ENCODE data around the gene NUP188. TPM values are rescaled to one million over a fixed set of nuclear protein-coding genes. Genes with fewer than 3 reads are reported as not detected.
"Not testable (repeated sequence)": the region's sequence is repeated elsewhere in the genome, so short reads cannot be mapped to it uniquely, and the experiment has no call there.

NUP188 gene
- total RNA-seq, 3 donors from 2014 or later = 32.3 to 49.5 (median 36.0) TPM

DNA sequence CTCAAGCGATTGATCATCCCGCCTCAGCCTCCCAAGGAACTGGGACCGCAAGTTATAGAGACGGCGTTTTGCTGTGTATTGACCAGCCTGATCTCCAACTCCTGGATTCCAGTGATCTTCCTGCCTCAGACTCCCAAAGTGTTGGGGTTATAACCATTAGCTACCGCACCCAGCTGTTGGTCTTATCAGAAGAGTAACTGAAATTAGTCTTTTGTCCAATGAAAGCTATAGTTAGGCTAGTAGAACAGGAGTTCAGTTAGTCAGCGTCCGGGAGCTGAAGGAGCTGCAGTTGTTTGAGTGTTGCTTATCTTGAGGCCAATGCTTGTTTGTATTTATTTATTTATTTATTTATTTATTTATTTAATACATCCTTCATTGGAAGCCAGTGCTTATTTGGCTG, 85.7 kb downstream of the NUP188 start:
- no peak overlapping the region for H3K4me3 ChIP-seq
- peaks cover 7 to 10% of the 10 kb centered on the region in 2 donors for H3K4me1 ChIP-seq
- H3K27me3 ChIP-seq = no peaks in the 10 kb centered on the region
- intact Hi-C loops (cut with DNase I; ENCODE audit: low total_unique reads) = no loop called here
- TF ChIP-seq POLR2AphosphoS5 (IDR thresholded peaks at IDR 0.05) (no peak), POLR2A (IDR thresholded peaks at IDR 0.05) (no peak)
- TF ChIP-seq, protein P1, sequence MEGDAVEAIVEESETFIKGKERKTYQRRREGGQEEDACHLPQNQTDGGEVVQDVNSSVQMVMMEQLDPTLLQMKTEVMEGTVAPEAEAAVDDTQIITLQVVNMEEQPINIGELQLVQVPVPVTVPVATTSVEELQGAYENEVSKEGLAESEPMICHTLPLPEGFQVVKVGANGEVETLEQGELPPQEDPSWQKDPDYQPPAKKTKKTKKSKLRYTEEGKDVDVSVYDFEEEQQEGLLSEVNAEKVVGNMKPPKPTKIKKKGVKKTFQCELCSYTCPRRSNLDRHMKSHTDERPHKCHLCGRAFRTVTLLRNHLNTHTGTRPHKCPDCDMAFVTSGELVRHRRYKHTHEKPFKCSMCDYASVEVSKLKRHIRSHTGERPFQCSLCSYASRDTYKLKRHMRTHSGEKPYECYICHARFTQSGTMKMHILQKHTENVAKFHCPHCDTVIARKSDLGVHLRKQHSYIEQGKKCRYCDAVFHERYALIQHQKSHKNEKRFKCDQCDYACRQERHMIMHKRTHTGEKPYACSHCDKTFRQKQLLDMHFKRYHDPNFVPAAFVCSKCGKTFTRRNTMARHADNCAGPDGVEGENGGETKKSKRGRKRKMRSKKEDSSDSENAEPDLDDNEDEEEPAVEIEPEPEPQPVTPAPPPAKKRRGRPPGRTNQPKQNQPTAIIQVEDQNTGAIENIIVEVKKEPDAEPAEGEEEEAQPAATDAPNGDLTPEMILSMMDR (IDR thresholded peaks at IDR 0.05) = no peak
- no peaks in the 10 kb centered on the region for H3K36me3 ChIP-seq
- H3K27ac ChIP-seq = no peak overlapping the region
- DNase-seq (ENCODE audit: low spot score in 2 of 2) = no peak
- no peaks in the 10 kb centered on the region for H3K9me3 ChIP-seq

DNA sequence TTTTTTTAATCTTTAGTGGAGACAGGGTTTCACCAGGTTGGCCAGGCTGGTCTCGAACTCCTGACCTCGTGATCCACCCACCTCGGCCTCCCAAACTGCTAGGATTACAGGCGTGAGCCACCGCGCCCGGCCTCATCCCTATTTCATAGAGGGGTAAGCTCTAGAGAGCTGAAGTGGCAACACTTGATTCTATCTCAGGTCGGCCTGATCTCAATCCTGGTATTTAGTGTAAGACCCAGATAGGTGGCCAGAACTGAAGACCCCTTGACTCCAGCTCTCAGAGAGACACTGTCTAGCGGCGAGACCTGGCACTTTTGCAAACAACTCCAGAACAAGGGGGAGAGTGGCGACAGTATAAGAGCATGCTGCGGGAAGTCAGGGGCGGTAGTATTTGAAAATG, 88.3 kb downstream of the NUP188 start:
- peak overlapping the region; percentile 72 to 94 (median 90) for H3K4me3 ChIP-seq
- H3K36me3 ChIP-seq; DNase-seq (ENCODE audit: low spot score in 2 of 2); H3K9me3 ChIP-seq; intact Hi-C loops (cut with DNase I; ENCODE audit: low total_unique reads); H3K27me3 ChIP-seq: not testable (repeated sequence)
- H3K27ac ChIP-seq = peak overlapping the region; percentile 79 to 84
- H3K4me1 ChIP-seq = peaks cover 7 to 13% of the 10 kb centered on the region in 2 donors

DNA sequence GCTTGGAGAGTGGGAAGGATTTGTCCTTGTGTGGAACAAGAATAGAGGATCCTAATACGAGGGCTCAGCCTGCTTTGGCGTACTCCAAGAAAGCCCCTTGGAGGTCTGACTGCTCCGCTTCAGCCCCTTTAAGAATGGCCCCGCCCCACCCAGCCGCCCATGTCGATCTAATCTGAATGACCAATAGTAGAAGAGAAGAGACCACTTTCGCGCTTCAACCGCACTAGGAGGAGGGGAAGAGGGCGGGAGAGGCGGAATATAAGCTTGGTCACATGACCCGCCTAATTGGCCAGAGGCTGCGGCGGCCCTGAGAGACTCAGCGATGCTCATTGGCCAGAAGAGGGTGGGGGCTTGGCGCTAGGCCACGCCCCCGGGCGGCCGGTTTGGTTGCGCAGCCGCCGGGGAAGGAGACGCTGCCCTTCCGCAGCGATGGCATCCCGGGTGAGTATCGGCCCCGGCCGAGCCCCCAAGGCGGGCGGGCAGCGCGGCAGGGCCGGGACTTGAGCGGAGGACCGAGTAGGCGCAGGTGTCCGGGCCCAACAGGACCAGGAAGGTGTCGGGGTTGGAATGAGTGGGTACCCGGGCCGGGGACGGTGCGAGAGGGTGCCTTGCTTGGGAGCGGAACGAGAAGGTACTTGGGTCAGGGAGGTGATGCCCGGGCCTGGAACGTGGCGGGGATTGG, 88.9 kb downstream of the NUP188 start, which contains the start of gene MIGA2:
MIGA2 (plus strand) TSS at position 386 of the 682 bp plus-strand sequence. CDS start 3,969 bp downstream, outside the sequence.
- Histone ChIP-seq H3K27me3 (no peaks in the 10 kb centered on the region), H3K4me1 (peaks cover 7 to 13% of the 10 kb centered on the region in 2 donors), H3K9me3 (no peaks in the 10 kb centered on the region), H3K4me3 (peak within 1 kb of the TSS; percentile 72 to 94 (median 90)), H3K27ac (peak within 1 kb of the TSS; percentile 79 to 84), H3K36me3 (no peaks in the 10 kb centered on the region)
- intact Hi-C loops (cut with DNase I; ENCODE audit: low total_unique reads) = no loop called here
- peak; percentile 96 to 99 for DNase-seq (ENCODE audit: low spot score in 2 of 2)
- TF ChIP-seq, protein P1 (IDR thresholded peaks at IDR 0.05) = peak in 1 of 3 donors; percentile 6
- TF ChIP-seq POLR2AphosphoS5 (IDR thresholded peaks at IDR 0.05) (peak; percentile 76 to 84 (median 83)), POLR2A (IDR thresholded peaks at IDR 0.05) (peak; percentile 83)

DNA sequence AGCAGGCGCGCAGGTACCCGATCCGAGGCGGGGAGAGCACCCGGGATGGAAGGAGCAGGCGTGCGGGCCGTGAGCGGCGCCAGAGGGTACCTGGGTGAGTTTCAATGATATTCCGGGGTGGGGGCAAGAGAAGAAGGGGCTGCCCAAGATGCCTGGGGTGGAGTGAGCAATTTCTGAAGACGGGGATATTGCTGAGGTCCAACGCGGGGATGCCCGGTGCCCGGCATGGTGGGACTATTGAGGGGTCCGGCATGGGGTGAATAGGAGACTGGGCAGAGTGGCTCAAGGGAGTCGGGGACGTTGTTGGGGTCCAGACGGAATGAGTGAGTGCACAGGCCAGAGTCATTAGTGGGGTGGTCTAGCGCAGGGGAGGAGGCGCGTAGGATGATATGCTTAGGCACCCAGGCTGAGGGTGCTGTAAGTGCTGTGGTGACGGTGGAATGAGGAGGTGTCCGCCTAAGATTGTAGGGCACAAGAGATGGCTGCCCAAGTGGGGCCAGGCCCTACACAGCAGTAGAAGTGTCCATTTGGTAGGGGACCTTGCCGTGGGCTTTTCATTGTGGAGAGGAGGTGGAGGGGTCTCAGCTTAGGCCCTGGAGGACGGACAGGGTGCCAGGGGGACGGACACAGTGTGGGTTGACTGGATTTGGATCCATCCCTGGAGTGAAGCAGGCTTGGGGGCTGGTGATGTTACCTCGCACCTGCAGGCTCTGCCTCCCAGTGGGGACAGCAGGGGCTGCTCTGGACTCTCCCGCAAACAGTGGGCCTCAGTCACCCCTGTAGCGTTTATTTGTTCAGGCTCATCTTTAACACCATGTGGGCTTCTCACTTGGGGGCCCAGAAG, 89.6 kb downstream of the NUP188 start:
- H3K4me1 ChIP-seq = peaks cover 7 to 13% of the 10 kb centered on the region in 2 donors

DNA sequence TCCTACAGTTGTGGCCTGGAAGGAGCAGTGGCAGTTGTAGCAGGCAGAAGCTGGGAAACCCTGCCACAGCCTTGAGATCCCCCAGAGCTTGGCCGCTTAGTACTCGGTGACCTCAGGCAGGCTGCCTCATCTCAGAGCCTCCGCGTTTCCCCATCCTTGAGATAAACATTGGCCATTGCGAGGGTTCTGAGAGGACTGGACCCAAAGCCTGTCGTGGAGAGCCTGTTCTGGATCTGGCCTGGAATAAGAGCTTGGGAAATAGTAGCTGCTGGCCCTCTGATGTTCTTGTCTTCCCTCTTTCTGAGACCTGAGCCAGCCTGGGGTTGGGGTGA, 90.2 kb downstream of the NUP188 start:
- H3K4me1 ChIP-seq = peaks cover 7 to 13% of the 10 kb centered on the region in 2 donors
- no peak for TF ChIP-seq POLR2AphosphoS5 (IDR thresholded peaks at IDR 0.05)
- TF ChIP-seq POLR2A (IDR thresholded peaks at IDR 0.05) = no peak
- TF ChIP-seq, protein P1 (IDR thresholded peaks at IDR 0.05) = no peak
- H3K27me3 ChIP-seq = no peaks in the 10 kb centered on the region
- H3K4me3 ChIP-seq = peak overlapping the region; percentile 72 to 94 (median 90)
- H3K27ac ChIP-seq = peak overlapping the region; percentile 22 to 79
- H3K9me3 ChIP-seq = no peaks in the 10 kb centered on the region
- H3K36me3 ChIP-seq = peaks cover 5% of the 10 kb centered on the region
- DNase-seq (ENCODE audit: low spot score in 2 of 2) = no peak
- intact Hi-C loops (cut with DNase I; ENCODE audit: low total_unique reads) = no loop called here

More for the DNA sequence above, 89.6 kb downstream of the NUP188 start:
- TF ChIP-seq POLR2A (IDR thresholded peaks at IDR 0.05) = no peak
- no peak for TF ChIP-seq POLR2AphosphoS5 (IDR thresholded peaks at IDR 0.05)
- TF ChIP-seq, protein P1 (IDR thresholded peaks at IDR 0.05) = no peak
- DNase-seq (ENCODE audit: low spot score in 2 of 2) = no peak
- Histone ChIP-seq H3K9me3 (no peaks in the 10 kb centered on the region), H3K4me3 (peak overlapping the region; percentile 72 to 94 (median 90)), H3K27me3 (no peaks in the 10 kb centered on the region), H3K27ac (peak overlapping the region; percentile 79), H3K36me3 (peaks cover under 1% of the 10 kb centered on the region)
- intact Hi-C loops (cut with DNase I; ENCODE audit: low total_unique reads) = no loop called here
